SK-N-SH treated with all-trans-retinoic acid at 6 μM for 48 hours (cell line): ENCODE measurements around the gene CHEK1.

Source experiments
- BACH2 ChIP-seq: fragments of 250-450 bp; sonication (Bioruptor Pico); IDR thresholded peaks from 2 replicates; pipeline ENCODE4 v1.9.0; 2021; ENCODE audit warnings: mild to moderate bottlenecking, borderline replicate concordance
- CREB5 ChIP-seq: fragments of 250-450 bp; sonication (Bioruptor Pico); IDR thresholded peaks from 2 replicates; pipeline ENCODE4 v1.5.1; 2020; ENCODE audit warnings: low read depth, mild to moderate bottlenecking, moderate library complexity
- ISL1 ChIP-seq: fragments of 250-450 bp; sonication (Bioruptor Pico); IDR thresholded peaks from 2 replicates; pipeline ENCODE4 v2.1.2; 2022; ENCODE audit warnings: mild to moderate bottlenecking, moderate library complexity
- OSR1 ChIP-seq: fragments of 250-450 bp; sonication (Bioruptor Pico); IDR thresholded peaks from 2 replicates; pipeline ENCODE4 v1.8.0; 2022; ENCODE audit warnings: moderate library complexity, mild to moderate bottlenecking, inconsistent platforms
- PATZ1 ChIP-seq: fragments of 250-450 bp; sonication (Bioruptor Pico); IDR thresholded peaks from 2 replicates; pipeline ENCODE4 v1.8.0; 2020; ENCODE audit warnings: mild to moderate bottlenecking, moderate library complexity, borderline replicate concordance
- RARB ChIP-seq: fragments of 250-450 bp; sonication (Bioruptor Pico); IDR thresholded peaks from 2 replicates; pipeline ENCODE4 v1.8.0; 2021; ENCODE audit warnings: mild to moderate bottlenecking, moderate library complexity
- SNAI2 ChIP-seq: fragments of 250-450 bp; sonication (Bioruptor Pico); IDR thresholded peaks from 2 replicates; pipeline ENCODE4 v1.5.0; 2020; ENCODE audit warnings: mild to moderate bottlenecking, moderate library complexity
- TSHZ2 ChIP-seq: fragments of 250-450 bp; sonication (Bioruptor Pico); IDR thresholded peaks from 2 replicates; pipeline ENCODE4 v1.5.0; 2020; ENCODE audit warnings: mild to moderate bottlenecking, moderate library complexity
- ZFP30 ChIP-seq: fragments of 450-650 bp; formaldehyde crosslinking; IDR thresholded peaks from 2 replicates; pipeline ENCODE4 v1.5.0; 2022; ENCODE audit warnings: mild to moderate bottlenecking, moderate library complexity
- ZNF565 ChIP-seq: fragments of 450-650 bp; formaldehyde crosslinking; conservative IDR thresholded peaks from 2 replicates; pipeline ENCODE4 v1.5.0; 2020; ENCODE audit warnings: low read depth, mild to moderate bottlenecking, moderate library complexity
- ZNF70 ChIP-seq: fragments of 450-650 bp; formaldehyde crosslinking; IDR thresholded peaks from 2 replicates; pipeline ENCODE4 v1.5.0; 2020; ENCODE audit warnings: mild to moderate bottlenecking, moderate library complexity

GRCh38 chr11:125621995-125622394, 3.0 kb upstream of the CHEK1 start:
- TF ChIP-seq PATZ1 (CRISPR knock-in tag) = no peak
- TF ChIP-seq ISL1 = no peak
- TF ChIP-seq ZFP30 (CRISPR knock-in tag) = no peak
- TF ChIP-seq CREB5 = no peak
- no peak for TF ChIP-seq TSHZ2 (CRISPR knock-in tag)
- TF ChIP-seq ZNF70 (CRISPR knock-in tag) = no peak
- no peak for TF ChIP-seq OSR1 (CRISPR knock-in tag)
- no peak for TF ChIP-seq BACH2
- no peak for TF ChIP-seq ZNF565 (CRISPR knock-in tag)
- no peak for TF ChIP-seq RARB
- TF ChIP-seq SNAI2 (CRISPR knock-in tag) = no peak
